Measurements from ENCODE around the gene BTBD9. TPM values are rescaled to one million over a fixed set of nuclear protein-coding genes. Genes with fewer than 3 reads are reported as not detected.

BTBD9 gene
- total RNA-seq, 1 experiment from 2014 or later = 19.4 TPM

GRCh38 chr6:38476888-38477287 is 162.8 kb downstream of the BTBD9 start:
- BruUV-seq (replicated peaks) = no TSS peak
- no peaks in the 10 kb centered on the region for H3K36me3 Mint-ChIP-seq (ENCODE audit: insufficient read depth, unreplicated experiment)
- CTCF ChIA-PET = no interaction called here
- no peak overlapping the region for H3K4me3 Mint-ChIP-seq (ENCODE audit: low read depth, unreplicated experiment)
- intact Hi-C loops (cut with micrococcal nuclease; ENCODE audit: unreplicated experiment) = loop anchor here (1.0 kb wide), 1 partner anchor 29 kb away; no protein-coding TSS in a partner anchor
- TF ChIP-seq CTCF (IDR thresholded peaks at IDR 0.05; ENCODE audit: unreplicated experiment) = no peak
- H3K27me3 Mint-ChIP-seq (ENCODE audit: unreplicated experiment) = no peaks in the 10 kb centered on the region
- DNase-seq = no peak
- H3K9me3 Mint-ChIP-seq (ENCODE audit: low read depth, unreplicated experiment) = peaks cover 3% of the 10 kb centered on the region
- no peaks in the 10 kb centered on the region for H3K4me1 Mint-ChIP-seq (ENCODE audit: low read depth, unreplicated experiment)
- H3K27ac Mint-ChIP-seq (ENCODE audit: unreplicated experiment) = no peak overlapping the region

- CTCF ChIA-PET = no interaction called here
- BruUV-seq (replicated peaks) = no TSS peak
These were observed 163.6 kb downstream of the BTBD9 start for GRCh38 chr6:38476141-38476540.

GRCh38 chr6:38470548-38470947 is 169.2 kb downstream of the BTBD9 start:
- no TSS peak for BruUV-seq (replicated peaks)
- Mint-ChIP-seq H3K36me3 (ENCODE audit: insufficient read depth, unreplicated experiment) (no peaks in the 10 kb centered on the region), H3K27me3 (ENCODE audit: unreplicated experiment) (no peaks in the 10 kb centered on the region), H3K4me1 (ENCODE audit: low read depth, unreplicated experiment) (no peaks in the 10 kb centered on the region), H3K4me3 (ENCODE audit: low read depth, unreplicated experiment) (no peak overlapping the region), H3K9me3 (ENCODE audit: low read depth, unreplicated experiment) (peaks cover 3% of the 10 kb centered on the region), H3K27ac (ENCODE audit: unreplicated experiment) (no peak overlapping the region)
- CTCF ChIA-PET = no interaction called here
- DNase-seq = no peak
- TF ChIP-seq CTCF (IDR thresholded peaks at IDR 0.05; ENCODE audit: unreplicated experiment) = no peak
- intact Hi-C loops (cut with micrococcal nuclease; ENCODE audit: unreplicated experiment) = no loop called here

More at GRCh38 chr6:38476141-38476540, 163.6 kb downstream of the BTBD9 start:
- intact Hi-C loops (cut with micrococcal nuclease; ENCODE audit: unreplicated experiment) = loop anchor here (1.0 kb wide), 1 partner anchor 28 kb away; no protein-coding TSS in a partner anchor
- no peaks in the 10 kb centered on the region for H3K4me1 Mint-ChIP-seq (ENCODE audit: low read depth, unreplicated experiment)
- no peak for TF ChIP-seq CTCF (IDR thresholded peaks at IDR 0.05; ENCODE audit: unreplicated experiment)
- H3K36me3 Mint-ChIP-seq (ENCODE audit: insufficient read depth, unreplicated experiment) = no peaks in the 10 kb centered on the region
- H3K9me3 Mint-ChIP-seq (ENCODE audit: low read depth, unreplicated experiment) = peaks cover 3% of the 10 kb centered on the region
- no peak overlapping the region for H3K27ac Mint-ChIP-seq (ENCODE audit: unreplicated experiment)
- H3K4me3 Mint-ChIP-seq (ENCODE audit: low read depth, unreplicated experiment) = no peak overlapping the region
- no peaks in the 10 kb centered on the region for H3K27me3 Mint-ChIP-seq (ENCODE audit: unreplicated experiment)
- DNase-seq = no peak

GRCh38 chr6:38467566-38467965 is 172.2 kb downstream of the BTBD9 start:
- DNase-seq = no peak
- CTCF ChIA-PET = no interaction called here
- BruUV-seq (replicated peaks) = no TSS peak
- Mint-ChIP-seq H3K9me3 (ENCODE audit: low read depth, unreplicated experiment) (peaks cover 3% of the 10 kb centered on the region), H3K27ac (ENCODE audit: unreplicated experiment) (no peak overlapping the region), H3K4me1 (ENCODE audit: low read depth, unreplicated experiment) (no peaks in the 10 kb centered on the region), H3K27me3 (ENCODE audit: unreplicated experiment) (no peaks in the 10 kb centered on the region), H3K36me3 (ENCODE audit: insufficient read depth, unreplicated experiment) (no peaks in the 10 kb centered on the region), H3K4me3 (ENCODE audit: low read depth, unreplicated experiment) (no peak overlapping the region)
- intact Hi-C loops (cut with micrococcal nuclease; ENCODE audit: unreplicated experiment) = no loop called here
- no peak for TF ChIP-seq CTCF (IDR thresholded peaks at IDR 0.05; ENCODE audit: unreplicated experiment)

Data from Calu3 (cell line).